GM18511 (cell line): ENCODE results near the gene NFKBIZ.

Experiments used
- ATAC-seq: cut with Tn5 transposase; IDR thresholded peaks from one replicate; pipeline ENCODE4 v1.9.1; 2021; ENCODE audit warnings: mild to moderate bottlenecking, moderate library complexity; ENCODE audit not compliant: unreplicated experiment

The NFKBIZ gene

GRCh38 chr3:101848754-101849713, at the start of gene NFKBIZ:
Gene NFKBIZ (plus strand): TSS chr3:101849514. CDS start chr3:101849629, 115 bp downstream.
- peak; percentile 80 for ATAC-seq

GRCh38 chr3:101801174-101801573, 48.1 kb upstream of the NFKBIZ start:
- ATAC-seq = no peak

GRCh38 chr3:101802179-101802578, 47.1 kb upstream of the NFKBIZ start:
- ATAC-seq = no peak

- ATAC-seq = peak; percentile 97
Observed at GRCh38 chr3:101803173-101803782, 46.0 kb upstream of the NFKBIZ start.

- no peak for ATAC-seq
Observed at GRCh38 chr3:101803939-101804338, 45.4 kb upstream of the NFKBIZ start.

- no peak for ATAC-seq
Observed at GRCh38 chr3:101806491-101806890, 42.8 kb upstream of the NFKBIZ start.

GRCh38 chr3:101807888-101808287, 41.4 kb upstream of the NFKBIZ start:
- peak; percentile 68 for ATAC-seq

GRCh38 chr3:101809178-101810021, 39.9 kb upstream of the NFKBIZ start:
- ATAC-seq = peak; percentile 45

- no peak for ATAC-seq
Observed at GRCh38 chr3:101810022-101810418, 39.3 kb upstream of the NFKBIZ start.

GRCh38 chr3:101811875-101812274, 37.4 kb upstream of the NFKBIZ start:
- ATAC-seq = no peak

- ATAC-seq = no peak
Observed at GRCh38 chr3:101812895-101813294, 36.4 kb upstream of the NFKBIZ start.

- no peak for ATAC-seq
Observed at GRCh38 chr3:101813817-101814440, 35.4 kb upstream of the NFKBIZ start.

- no peak for ATAC-seq
Observed at GRCh38 chr3:101814835-101815234, 34.5 kb upstream of the NFKBIZ start.

- ATAC-seq = no peak
Observed at GRCh38 chr3:101816215-101817149, 32.8 kb upstream of the NFKBIZ start.

- ATAC-seq = peak; percentile 48
Observed at GRCh38 chr3:101817992-101818391, 31.3 kb upstream of the NFKBIZ start.

GRCh38 chr3:101819649-101820206, 29.6 kb upstream of the NFKBIZ start:
- ATAC-seq = peak; percentile 53

- no peak for ATAC-seq
Observed at GRCh38 chr3:101821503-101821902, 27.8 kb upstream of the NFKBIZ start.

GRCh38 chr3:101823525-101823924, 25.8 kb upstream of the NFKBIZ start:
- no peak for ATAC-seq

- ATAC-seq = no peak
Observed at GRCh38 chr3:101824702-101825101, 24.6 kb upstream of the NFKBIZ start.
